ENCODE data around the gene INTS1. TPM values are rescaled to one million over a fixed set of nuclear protein-coding genes. Genes with fewer than 3 reads are reported as not detected.

The INTS1 gene
- polyA plus RNA-seq, 3 donors: 5.5 to 64.3 (median 7.3) TPM

- no peak overlapping the region for H3K4me2 ChIP-seq (replicated peaks; ENCODE audit: extremely low read depth, low read length, poor library complexity, severe bottlenecking)
- no peaks in the 10 kb centered on the region for H3K4me1 ChIP-seq (ENCODE audit: control insufficient read depth in 1 of 2, insufficient read depth in 2 of 2, low read length in 2 of 2)
- no peak overlapping the region for H3K4me3 Mint-ChIP-seq
- H3K36me3 Mint-ChIP-seq: peaks cover 29 to 51% of the 10 kb centered on the region in 2 donors
- H3K27me3 Mint-ChIP-seq (ENCODE audit: low read depth in 3 of 3): no peaks in the 10 kb centered on the region
- H3K9ac ChIP-seq (ENCODE audit: insufficient read depth, low read length, poor library complexity, severe bottlenecking): no peak overlapping the region
- no peak for TF ChIP-seq CTCF (IDR thresholded peaks at IDR 0.05)
- peaks cover 52 to 54% of the 10 kb centered on the region in 2 donors for H3K36me3 ChIP-seq (replicated peaks in 1 of 2; ENCODE audit: control insufficient read depth in 1 of 2, insufficient read depth in 2 of 2, low read length in 2 of 2)
- H3K4me3 ChIP-seq (replicated peaks in 1 of 3; ENCODE audit: low read depth in 2 of 3, low read length in 3 of 3): no peak overlapping the region
- 93% methylated on average over 20 of the region's 33 CpGs for WGBS (ENCODE audit: insufficient coverage)
- H3K9me3 ChIP-seq (replicated peaks in 1 of 2; ENCODE audit: control insufficient read depth in 1 of 2, insufficient read depth in 1 of 2, low read length in 2 of 2): no peaks in the 10 kb centered on the region
- no peak overlapping the region for H2AFZ ChIP-seq (ENCODE audit: insufficient read depth, low read depth, low read length, poor library complexity, severe bottlenecking)
- peak overlapping the region in 2 of 7 donors; percentile 45 to 69 for H3K27ac Mint-ChIP-seq
- peaks cover 22% of the 10 kb centered on the region for H3K79me2 ChIP-seq (ENCODE audit: insufficient read depth, low read length)
- DNase-seq: no peak
- H3K27me3 ChIP-seq (ENCODE audit: control insufficient read depth in 2 of 2, insufficient read depth in 2 of 2, low read length in 2 of 2): no peaks in the 10 kb centered on the region
- H3K4me1 Mint-ChIP-seq: peaks cover 2% of the 10 kb centered on the region
- H4K20me1 ChIP-seq (ENCODE audit: insufficient read depth, low read length): peaks cover 80% of the 10 kb centered on the region
- H3K27ac ChIP-seq (ENCODE audit: low read depth in 1 of 2, low read length in 2 of 2): no peak overlapping the region
- H3K9me3 Mint-ChIP-seq: no peaks in the 10 kb centered on the region
- intact Hi-C loops (cut with micrococcal nuclease): loop anchor here in 1 of 2 donors (5.0 kb wide), 1 partner anchor 34 kb away; no protein-coding TSS in a partner anchor
Measured at GRCh38 chr7:1541431-1542162, 37.4 kb upstream of the INTS1 start.

- Histone ChIP-seq H3K4me2 (replicated peaks; ENCODE audit: extremely low read depth, low read length, poor library complexity, severe bottlenecking) (no peak overlapping the region), H4K20me1 (ENCODE audit: insufficient read depth, low read length) (peaks cover 87% of the 10 kb centered on the region), H3K4me1 (ENCODE audit: control insufficient read depth in 1 of 2, insufficient read depth in 2 of 2, low read length in 2 of 2) (no peaks in the 10 kb centered on the region), H2AFZ (ENCODE audit: insufficient read depth, low read depth, low read length, poor library complexity, severe bottlenecking) (no peak overlapping the region), H3K36me3 (replicated peaks in 1 of 2; ENCODE audit: control insufficient read depth in 1 of 2, insufficient read depth in 2 of 2, low read length in 2 of 2) (peaks cover 55 to 62% of the 10 kb centered on the region in 2 donors), H3K9ac (ENCODE audit: insufficient read depth, low read length, poor library complexity, severe bottlenecking) (no peak overlapping the region), H3K27ac (ENCODE audit: low read depth in 1 of 2, low read length in 2 of 2) (no peak overlapping the region), H3K9me3 (replicated peaks in 1 of 2; ENCODE audit: control insufficient read depth in 1 of 2, insufficient read depth in 1 of 2, low read length in 2 of 2) (no peaks in the 10 kb centered on the region), H3K4me3 (replicated peaks in 1 of 3; ENCODE audit: low read depth in 2 of 3, low read length in 3 of 3) (no peak overlapping the region), H3K79me2 (ENCODE audit: insufficient read depth, low read length) (peaks cover 30% of the 10 kb centered on the region), H3K27me3 (ENCODE audit: control insufficient read depth in 2 of 2, insufficient read depth in 2 of 2, low read length in 2 of 2) (no peaks in the 10 kb centered on the region)
- 94% methylated on average over 26 of the region's 31 CpGs for WGBS (ENCODE audit: insufficient coverage)
- intact Hi-C loops (cut with micrococcal nuclease): loop anchor here in 1 of 2 donors (5.0 kb wide), 1 partner anchor 34 kb away; no protein-coding TSS in a partner anchor
- Mint-ChIP-seq H3K4me1 (peaks cover 2% of the 10 kb centered on the region), H3K36me3 (peaks cover 29 to 58% of the 10 kb centered on the region in 2 donors), H3K9me3 (no peaks in the 10 kb centered on the region), H3K27ac (no peak overlapping the region), H3K4me3 (no peak overlapping the region), H3K27me3 (ENCODE audit: low read depth in 3 of 3) (no peaks in the 10 kb centered on the region)
- no peak for DNase-seq
- TF ChIP-seq CTCF (IDR thresholded peaks at IDR 0.05): no peak
Measured at GRCh38 chr7:1540776-1541271, 36.6 kb upstream of the INTS1 start.
